Kidney epithelial cell (primary cell): Measurements from ENCODE around the gene BRI3BP. TPM values are rescaled to one million over a fixed set of nuclear protein-coding genes. Genes with fewer than 3 reads are reported as not detected.

Source experiments
- DNase-seq: peaks from one replicate; pipeline ENCODE4 v3.0.0-alpha.2; 2010; ENCODE audit warnings: low read depth
- H3K27me3 ChIP-seq: 2 replicates; pipeline ENCODE4 v1.6.0; 2011; ENCODE audit warnings: low read length; ENCODE audit not compliant: control insufficient read depth, insufficient read depth
- H3K36me3 ChIP-seq: 2 replicates; pipeline ENCODE4 v1.5.1; 2011; ENCODE audit warnings: low read length; ENCODE audit not compliant: control insufficient read depth, insufficient read depth
- H3K4me3 ChIP-seq: 2 replicates; pipeline ENCODE4 v1.5.1; 2011; ENCODE audit warnings: low read depth, mild to moderate bottlenecking, control low read depth, low read length
- total RNA-seq: library from RNA; depleted of rRNA; stranded (reverse); fragments of >200 nt; gene quantifications from 2 replicates; pipeline ENCODE4 v1.2.3, GENCODE V29; 2015
- TF ChIP-seq, protein P1 (sequence below): IDR thresholded peaks from 2 replicates; pipeline ENCODE4 v1.5.1; 2011; ENCODE audit warnings: mild to moderate bottlenecking, moderate library complexity, low read length, control low read depth, inconsistent platforms; ENCODE audit not compliant: insufficient read depth, poor library complexity, severe bottlenecking

Gene BRI3BP
- total RNA-seq, 1 donor from 2014 or later, result 7.3 TPM

DNA sequence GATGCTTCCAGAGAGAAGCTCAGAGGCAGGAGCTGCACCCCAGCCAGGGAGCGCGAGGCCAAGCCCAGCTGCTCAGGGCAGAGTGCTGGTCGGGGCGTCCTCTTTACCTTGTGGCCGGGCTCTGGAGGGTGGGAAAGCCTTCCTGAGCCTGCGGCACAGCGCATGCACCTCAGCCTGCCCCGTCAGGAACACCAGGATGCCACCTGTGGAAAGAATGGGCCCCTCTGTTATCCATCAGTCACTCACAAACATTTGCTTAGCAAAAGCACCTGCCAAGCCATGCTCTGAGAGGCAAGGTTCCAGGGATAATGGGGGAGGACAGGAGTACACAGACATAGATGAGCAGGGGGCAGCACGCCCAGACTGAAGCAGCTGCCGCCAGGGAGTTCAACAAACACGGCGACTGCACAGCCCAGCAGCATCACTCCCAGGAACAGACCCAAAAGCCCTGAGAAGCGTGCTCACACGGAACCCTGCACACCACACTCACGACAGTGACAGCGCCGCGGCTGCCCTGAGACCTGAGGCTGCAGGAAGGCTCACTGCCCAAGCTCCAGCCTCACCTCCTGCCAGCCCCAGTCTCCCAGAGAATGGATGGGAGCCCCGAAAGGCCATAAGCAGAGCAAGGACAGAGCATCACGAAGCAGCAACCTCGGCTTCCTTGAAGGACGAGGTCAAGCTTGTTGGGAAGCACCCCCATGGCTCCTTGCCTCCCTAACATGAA lies 26.3 kb upstream of the BRI3BP start:
- TF ChIP-seq, protein P1, sequence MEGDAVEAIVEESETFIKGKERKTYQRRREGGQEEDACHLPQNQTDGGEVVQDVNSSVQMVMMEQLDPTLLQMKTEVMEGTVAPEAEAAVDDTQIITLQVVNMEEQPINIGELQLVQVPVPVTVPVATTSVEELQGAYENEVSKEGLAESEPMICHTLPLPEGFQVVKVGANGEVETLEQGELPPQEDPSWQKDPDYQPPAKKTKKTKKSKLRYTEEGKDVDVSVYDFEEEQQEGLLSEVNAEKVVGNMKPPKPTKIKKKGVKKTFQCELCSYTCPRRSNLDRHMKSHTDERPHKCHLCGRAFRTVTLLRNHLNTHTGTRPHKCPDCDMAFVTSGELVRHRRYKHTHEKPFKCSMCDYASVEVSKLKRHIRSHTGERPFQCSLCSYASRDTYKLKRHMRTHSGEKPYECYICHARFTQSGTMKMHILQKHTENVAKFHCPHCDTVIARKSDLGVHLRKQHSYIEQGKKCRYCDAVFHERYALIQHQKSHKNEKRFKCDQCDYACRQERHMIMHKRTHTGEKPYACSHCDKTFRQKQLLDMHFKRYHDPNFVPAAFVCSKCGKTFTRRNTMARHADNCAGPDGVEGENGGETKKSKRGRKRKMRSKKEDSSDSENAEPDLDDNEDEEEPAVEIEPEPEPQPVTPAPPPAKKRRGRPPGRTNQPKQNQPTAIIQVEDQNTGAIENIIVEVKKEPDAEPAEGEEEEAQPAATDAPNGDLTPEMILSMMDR, result no peak
- H3K36me3 ChIP-seq, result peaks cover 3% of the 10 kb centered on the region
- no peak for DNase-seq
- H3K27me3 ChIP-seq, result no peaks in the 10 kb centered on the region
- H3K4me3 ChIP-seq, result no peak overlapping the region

DNA sequence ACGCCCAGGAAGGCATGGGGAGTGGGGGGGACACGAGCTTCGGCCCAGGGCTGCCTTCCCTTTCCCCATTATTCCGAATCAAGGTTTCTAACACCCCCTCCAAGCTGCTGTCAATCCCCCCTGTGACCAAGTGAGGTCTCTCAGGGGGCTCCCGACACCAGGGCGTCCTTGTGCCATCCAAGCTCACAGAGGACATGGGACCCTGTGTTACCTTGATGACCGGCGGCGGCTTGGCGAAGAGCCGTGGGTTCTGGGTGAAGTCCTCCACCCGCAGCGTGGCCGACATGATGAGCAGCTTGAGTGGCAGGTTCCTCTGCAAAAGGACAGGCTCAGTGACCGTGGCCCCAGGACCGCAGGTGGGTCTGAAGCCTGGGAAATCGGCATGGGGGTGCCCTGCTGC lies 24.8 kb upstream of the BRI3BP start:
- H3K4me3 ChIP-seq, result no peak overlapping the region
- H3K36me3 ChIP-seq, result peaks cover 3% of the 10 kb centered on the region
- TF ChIP-seq, protein P1, result no peak
- no peak for DNase-seq
- no peaks in the 10 kb centered on the region for H3K27me3 ChIP-seq

DNA sequence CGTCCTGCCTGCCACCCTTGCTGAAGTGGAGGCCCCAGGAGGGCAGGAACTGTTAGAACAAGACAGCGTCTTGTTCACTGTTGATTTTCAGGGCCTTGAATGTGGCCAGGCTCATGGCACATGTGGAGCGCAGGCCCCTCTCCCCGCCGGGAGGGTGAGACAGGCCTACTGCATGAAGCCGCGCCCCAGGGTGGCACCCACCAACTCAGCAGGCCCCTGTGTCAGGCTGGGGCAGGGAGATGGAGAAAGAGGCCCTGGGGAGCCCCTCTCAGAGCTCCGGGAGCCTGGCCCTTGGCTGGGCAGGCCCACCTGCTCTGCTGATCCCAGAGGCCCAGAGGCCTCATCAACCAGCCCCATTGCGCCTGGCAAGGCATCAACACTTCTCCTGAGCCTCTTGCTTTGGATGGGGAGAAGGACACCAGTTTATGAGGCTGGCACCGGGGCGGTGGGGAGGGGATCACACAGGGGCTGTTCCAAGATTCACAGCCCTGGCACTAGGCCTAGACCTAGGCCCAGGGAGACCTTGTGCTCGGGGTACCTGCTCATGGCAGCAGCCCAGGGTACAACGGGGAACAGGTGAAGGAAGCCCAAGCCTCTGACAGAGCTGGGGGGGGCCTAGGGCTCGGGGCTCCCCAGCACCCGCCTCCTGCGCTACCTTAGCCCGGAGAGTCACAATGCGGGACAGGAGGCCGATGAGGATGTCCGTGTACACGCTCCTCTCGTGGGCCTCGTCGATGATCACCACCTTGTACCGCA lies 22.6 kb upstream of the BRI3BP start:
- Histone ChIP-seq H3K27me3 (no peaks in the 10 kb centered on the region), H3K4me3 (no peak overlapping the region), H3K36me3 (peaks cover 1% of the 10 kb centered on the region)
- TF ChIP-seq, protein P1, result no peak
- no peak for DNase-seq

DNA sequence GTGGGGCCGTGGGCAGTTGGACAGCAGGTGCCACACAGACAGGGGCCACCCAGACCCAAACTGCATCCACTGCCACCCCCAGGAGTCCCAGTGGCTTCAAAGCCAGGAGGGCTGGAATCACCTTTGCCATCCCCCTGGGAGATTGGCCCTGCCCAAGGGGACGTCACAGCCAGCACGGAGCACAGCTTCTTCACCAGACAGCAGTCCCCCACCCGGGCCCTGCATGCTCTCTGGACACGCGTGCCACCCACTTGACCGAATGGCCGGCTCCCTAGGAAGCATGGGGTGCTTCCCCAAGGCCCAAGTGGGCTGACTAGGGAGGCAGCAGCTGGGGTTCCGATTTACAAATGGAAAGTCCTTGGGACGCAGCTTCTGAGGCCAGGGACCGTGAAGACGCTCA lies 21.8 kb upstream of the BRI3BP start:
- Histone ChIP-seq H3K36me3 (peaks cover 1% of the 10 kb centered on the region), H3K27me3 (no peaks in the 10 kb centered on the region), H3K4me3 (no peak overlapping the region)
- no peak for DNase-seq
- TF ChIP-seq, protein P1, result no peak

DNA sequence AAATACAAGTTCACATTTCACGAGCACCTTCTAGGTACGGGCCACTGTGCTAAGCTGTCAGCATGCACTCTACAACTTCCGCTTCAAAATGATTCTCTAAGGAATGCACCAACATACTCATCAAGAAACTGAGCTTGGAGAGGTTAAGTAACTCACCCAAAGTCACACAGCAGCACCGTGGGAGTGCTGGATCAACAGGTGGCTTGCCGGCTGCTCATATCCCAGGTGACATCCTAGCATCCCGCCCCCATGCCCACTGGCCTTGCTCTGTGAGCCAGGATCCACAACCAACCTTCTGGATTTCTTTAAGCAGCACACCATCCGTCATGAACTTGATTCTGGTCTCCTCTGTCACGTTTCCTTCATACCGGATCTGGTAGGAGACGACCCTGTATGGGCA lies 21.2 kb upstream of the BRI3BP start:
- DNase-seq, result no peak
- Histone ChIP-seq H3K4me3 (no peak overlapping the region), H3K27me3 (no peaks in the 10 kb centered on the region), H3K36me3 (peaks cover 1% of the 10 kb centered on the region)
- TF ChIP-seq, protein P1, result no peak
